HG03066 (cell line): ENCODE results near the gene NCKAP1.
A peak's percentile ranks its signal among the peaks of the same experiment; 100 is the strongest.

Source experiments
- ATAC-seq: cut with Tn5 transposase; IDR thresholded peaks from one replicate; pipeline ENCODE4 v1.9.1; 2021; ENCODE audit warnings: low read depth; ENCODE audit not compliant: unreplicated experiment

NCKAP1 gene

GRCh38 chr2:182952741-182953450 lies 85.4 kb downstream of the NCKAP1 start:
- ATAC-seq, result no peak

- no peak for ATAC-seq
Observed at GRCh38 chr2:182951948-182952663, 86.2 kb downstream of the NCKAP1 start.

- no peak for ATAC-seq
Observed at GRCh38 chr2:182950546-182950945, 87.7 kb downstream of the NCKAP1 start.

GRCh38 chr2:182949572-182950189 lies 88.6 kb downstream of the NCKAP1 start:
- ATAC-seq, result no peak

GRCh38 chr2:182949052-182949451 lies 89.2 kb downstream of the NCKAP1 start:
- no peak for ATAC-seq

GRCh38 chr2:182946958-182947369 lies 91.3 kb downstream of the NCKAP1 start:
- no peak for ATAC-seq

- ATAC-seq, result no peak
Observed at GRCh38 chr2:182943339-182943738, 94.9 kb downstream of the NCKAP1 start.

GRCh38 chr2:182942756-182943155 lies 95.5 kb downstream of the NCKAP1 start:
- ATAC-seq, result no peak

- ATAC-seq, result no peak
Observed at GRCh38 chr2:182941919-182942318, 96.3 kb downstream of the NCKAP1 start.

- ATAC-seq, result no peak
Observed at GRCh38 chr2:182941121-182941722, 97.0 kb downstream of the NCKAP1 start.

- ATAC-seq, result no peak
Observed at GRCh38 chr2:182937870-182938269, 100.4 kb downstream of the NCKAP1 start.

GRCh38 chr2:182933629-182934028 lies 104.6 kb downstream of the NCKAP1 start:
- ATAC-seq, result no peak

GRCh38 chr2:182929972-182930371 lies 108.3 kb downstream of the NCKAP1 start:
- ATAC-seq, result no peak

GRCh38 chr2:182924306-182924705 lies 114.0 kb downstream of the NCKAP1 start:
- ATAC-seq, result no peak

GRCh38 chr2:182921234-182921633 lies 117.0 kb downstream of the NCKAP1 start:
- peak; percentile 51 for ATAC-seq

- no peak for ATAC-seq
Observed at GRCh38 chr2:182920631-182921056, 117.6 kb downstream of the NCKAP1 start.

GRCh38 chr2:182920089-182920488 lies 118.2 kb downstream of the NCKAP1 start:
- no peak for ATAC-seq

- no peak for ATAC-seq
Observed at GRCh38 chr2:182918961-182919652, 119.2 kb downstream of the NCKAP1 start.

- ATAC-seq, result no peak
Observed at GRCh38 chr2:182917924-182918323, 120.3 kb downstream of the NCKAP1 start.

- no peak for ATAC-seq
Observed at GRCh38 chr2:182916417-182916816, 121.8 kb downstream of the NCKAP1 start.
